Panc1 (cell line): ENCODE data around the gene PTGIS. TPM values are rescaled to one million over a fixed set of nuclear protein-coding genes. Genes with fewer than 3 reads are reported as not detected.

Experiments used
- ATAC-seq: fragments of 200-7000 bp; cut with Tn5 transposase; 2 replicates; pipeline ENCODE4 v1.9.1; 2020; ENCODE audit warnings: mild to moderate bottlenecking, moderate library complexity
- BruUV-seq: library from RNA; stranded (reverse); fragments of 400-500 nt; replicated peaks from 2 replicates; lab custom pipeline; 2021; lab: Mats Ljungman, UMichigan
- CTCF ChIA-PET: fragments of 300-600 bp; sonication (Branson Sonifier 250); formaldehyde crosslinking; loops from one replicate; lab custom pipeline; 2022; ENCODE audit warnings: antibody characterized with exemption; lab: Charles Lee
- POLR2A ChIA-PET: fragments of 300-600 bp; sonication (Branson Sonifier 250); formaldehyde crosslinking; loops from one replicate; lab custom pipeline; 2022; ENCODE audit warnings: antibody characterized with exemption; lab: Charles Lee
- DNase-seq: peaks from one replicate; pipeline ENCODE4 v3.0.0-alpha.2; 2010; ENCODE audit warnings: low read depth, low spot score
- H3K27ac ChIP-seq: 2 replicates; pipeline ENCODE4 v1.5.1; 2011; ENCODE audit warnings: mild to moderate bottlenecking, low read length, inconsistent platforms
- H3K27me3 ChIP-seq: fragments of 200-500 bp; sonication (Bioruptor generic); 2 replicates; pipeline ENCODE4 v1.6.0; 2014; ENCODE audit warnings: low read length, inconsistent platforms; ENCODE audit not compliant: control insufficient read depth, insufficient read depth
- H3K36me3 ChIP-seq: fragments of 200-500 bp; sonication (Bioruptor generic); 2 replicates; pipeline ENCODE4 v1.5.1; 2014; ENCODE audit warnings: inconsistent platforms, mild to moderate bottlenecking, low read length, moderate library complexity; ENCODE audit not compliant: control insufficient read depth, insufficient read depth
- H3K4me1 ChIP-seq: 2 replicates; pipeline ENCODE4 v1.5.1; 2011; ENCODE audit warnings: inconsistent platforms, mild to moderate bottlenecking, low read length, moderate library complexity; ENCODE audit not compliant: control insufficient read depth, insufficient read depth
- H3K4me3 ChIP-seq, 2 experiments: 2 replicates each; pipeline ENCODE4 v1.5.1; 2011 to 2012; ENCODE audit warnings: low read depth in 2 of 2, low read length in 2 of 2, mild to moderate bottlenecking in 2 of 2, inconsistent platforms in 1 of 2, moderate library complexity in 1 of 2
- H3K9me3 ChIP-seq: fragments of 200-500 bp; sonication (Bioruptor generic); 2 replicates; pipeline ENCODE4 v1.5.1; 2014; ENCODE audit warnings: low read depth, mild to moderate bottlenecking, inconsistent platforms, low read length, moderate library complexity; ENCODE audit not compliant: control insufficient read depth, insufficient read depth
- POLR2AphosphoS5 ChIP-seq: IDR thresholded peaks from 2 replicates; pipeline ENCODE4 v1.6.1; 2012; ENCODE audit warnings: mild to moderate bottlenecking, low read depth, low read length, moderate library complexity
- SIN3A ChIP-seq: IDR thresholded peaks from 2 replicates; pipeline ENCODE4 v1.6.1; 2012; ENCODE audit warnings: low read depth, mild to moderate bottlenecking, low read length, moderate library complexity, borderline replicate concordance; ENCODE audit not compliant: insufficient read depth
- TCF7L2 ChIP-seq: IDR thresholded peaks from 2 replicates; pipeline ENCODE4 v1.6.1; 2011; ENCODE audit warnings: mild to moderate bottlenecking, low read depth, low read length, inconsistent platforms
- in situ Hi-C: cut with HindIII; loops from 2 replicates; pipeline ENCODE4 v1.10.0; 2016; ENCODE audit warnings: low sequenced_read_pairs, low pct_unique_long_range_greater_than_20kb
- intact Hi-C: fragments of 100-400 bp; cut with micrococcal nuclease; formaldehyde crosslinking; loops from one replicate; pipeline ENCODE4 v1.10.0; 2022; ENCODE audit not compliant: unreplicated experiment
- total RNA-seq: library from RNA; stranded (reverse); gene quantifications from one replicate; pipeline ENCODE4 v1.2.1, GENCODE V29; 2021; ENCODE audit not compliant: unreplicated experiment
- TF ChIP-seq, protein P1 (sequence below): fragments of 450-650 bp; IDR thresholded peaks from 2 replicates; pipeline ENCODE4 v1.5.1; 2017; ENCODE audit warnings: mild to moderate bottlenecking
- TF ChIP-seq, protein P2 (sequence below), 2 experiments: IDR thresholded peaks; 2 replicates each; pipeline ENCODE4 v1.6.1; 2011 to 2012; ENCODE audit warnings: low read depth in 2 of 2, control low read depth in 1 of 2, low read length in 1 of 2, mild to moderate bottlenecking in 1 of 2, moderate library complexity in 1 of 2; ENCODE audit not compliant: insufficient read depth in 1 of 2

PTGIS gene
- total RNA-seq, 1 experiment from 2014 or later, result 4.4 TPM

DNA sequence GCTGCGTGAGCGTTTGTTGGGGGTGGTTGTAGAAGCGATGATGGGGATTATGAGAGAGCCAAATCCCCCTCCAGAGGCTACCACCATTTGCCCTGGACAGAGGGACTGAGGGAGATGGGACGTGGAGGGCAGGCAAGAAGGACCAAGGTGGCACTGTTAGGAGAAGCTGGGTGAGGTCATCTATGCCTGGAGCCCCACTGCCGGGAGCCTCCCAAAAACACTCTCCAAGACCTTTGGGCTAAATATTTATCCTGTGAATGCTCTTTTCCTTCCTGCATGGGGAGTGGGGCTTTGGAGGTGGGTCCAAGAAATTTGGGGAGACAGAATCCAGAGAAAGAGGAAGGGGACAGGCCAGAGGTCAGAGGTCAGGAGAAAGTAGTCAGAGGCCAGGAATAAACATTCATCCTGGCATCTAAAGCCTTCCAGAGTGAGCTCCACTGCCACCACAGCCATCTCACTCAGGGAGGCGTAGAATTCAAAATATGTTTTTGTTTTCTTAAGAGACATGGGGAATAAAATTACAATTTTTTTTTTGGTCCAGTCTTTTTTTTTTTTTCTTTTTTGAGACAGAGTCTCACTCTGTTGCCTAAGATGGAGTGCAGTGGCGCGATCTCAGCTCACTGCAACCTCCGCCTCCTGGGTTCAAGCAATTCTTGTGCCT lies 17.8 kb upstream of the PTGIS start:
- in situ Hi-C loops (no loop called here), intact Hi-C loops (no loop called here)
- Histone ChIP-seq H3K4me1 (peaks cover 23% of the 10 kb centered on the region), H3K27ac (peak overlapping the region; percentile 63; the same call in 1 of the 2 replicates), H3K9me3 (no peaks in the 10 kb centered on the region), H3K4me3 (no peak overlapping the region), H3K36me3 (no peaks in the 10 kb centered on the region), H3K27me3 (no peaks in the 10 kb centered on the region)
- BruUV-seq, result no TSS peak
- POLR2A ChIA-PET, result interaction anchor here (0.6 kb wide), 1 partner anchor 102 kb away, joined by 5 read pairs; no protein-coding TSS in a partner anchor
- no peak for DNase-seq
- CTCF ChIA-PET, result interaction anchor here (0.7 kb wide), 1 partner anchor 189 kb away, joined by 8 read pairs; no protein-coding TSS in a partner anchor
- ATAC-seq, result no peak
- TF ChIP-seq, protein P1, sequence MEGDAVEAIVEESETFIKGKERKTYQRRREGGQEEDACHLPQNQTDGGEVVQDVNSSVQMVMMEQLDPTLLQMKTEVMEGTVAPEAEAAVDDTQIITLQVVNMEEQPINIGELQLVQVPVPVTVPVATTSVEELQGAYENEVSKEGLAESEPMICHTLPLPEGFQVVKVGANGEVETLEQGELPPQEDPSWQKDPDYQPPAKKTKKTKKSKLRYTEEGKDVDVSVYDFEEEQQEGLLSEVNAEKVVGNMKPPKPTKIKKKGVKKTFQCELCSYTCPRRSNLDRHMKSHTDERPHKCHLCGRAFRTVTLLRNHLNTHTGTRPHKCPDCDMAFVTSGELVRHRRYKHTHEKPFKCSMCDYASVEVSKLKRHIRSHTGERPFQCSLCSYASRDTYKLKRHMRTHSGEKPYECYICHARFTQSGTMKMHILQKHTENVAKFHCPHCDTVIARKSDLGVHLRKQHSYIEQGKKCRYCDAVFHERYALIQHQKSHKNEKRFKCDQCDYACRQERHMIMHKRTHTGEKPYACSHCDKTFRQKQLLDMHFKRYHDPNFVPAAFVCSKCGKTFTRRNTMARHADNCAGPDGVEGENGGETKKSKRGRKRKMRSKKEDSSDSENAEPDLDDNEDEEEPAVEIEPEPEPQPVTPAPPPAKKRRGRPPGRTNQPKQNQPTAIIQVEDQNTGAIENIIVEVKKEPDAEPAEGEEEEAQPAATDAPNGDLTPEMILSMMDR, result no peak
- no peak for TF ChIP-seq TCF7L2
- TF ChIP-seq POLR2AphosphoS5, result no peak
- no peak for TF ChIP-seq SIN3A
- TF ChIP-seq, protein P2, sequence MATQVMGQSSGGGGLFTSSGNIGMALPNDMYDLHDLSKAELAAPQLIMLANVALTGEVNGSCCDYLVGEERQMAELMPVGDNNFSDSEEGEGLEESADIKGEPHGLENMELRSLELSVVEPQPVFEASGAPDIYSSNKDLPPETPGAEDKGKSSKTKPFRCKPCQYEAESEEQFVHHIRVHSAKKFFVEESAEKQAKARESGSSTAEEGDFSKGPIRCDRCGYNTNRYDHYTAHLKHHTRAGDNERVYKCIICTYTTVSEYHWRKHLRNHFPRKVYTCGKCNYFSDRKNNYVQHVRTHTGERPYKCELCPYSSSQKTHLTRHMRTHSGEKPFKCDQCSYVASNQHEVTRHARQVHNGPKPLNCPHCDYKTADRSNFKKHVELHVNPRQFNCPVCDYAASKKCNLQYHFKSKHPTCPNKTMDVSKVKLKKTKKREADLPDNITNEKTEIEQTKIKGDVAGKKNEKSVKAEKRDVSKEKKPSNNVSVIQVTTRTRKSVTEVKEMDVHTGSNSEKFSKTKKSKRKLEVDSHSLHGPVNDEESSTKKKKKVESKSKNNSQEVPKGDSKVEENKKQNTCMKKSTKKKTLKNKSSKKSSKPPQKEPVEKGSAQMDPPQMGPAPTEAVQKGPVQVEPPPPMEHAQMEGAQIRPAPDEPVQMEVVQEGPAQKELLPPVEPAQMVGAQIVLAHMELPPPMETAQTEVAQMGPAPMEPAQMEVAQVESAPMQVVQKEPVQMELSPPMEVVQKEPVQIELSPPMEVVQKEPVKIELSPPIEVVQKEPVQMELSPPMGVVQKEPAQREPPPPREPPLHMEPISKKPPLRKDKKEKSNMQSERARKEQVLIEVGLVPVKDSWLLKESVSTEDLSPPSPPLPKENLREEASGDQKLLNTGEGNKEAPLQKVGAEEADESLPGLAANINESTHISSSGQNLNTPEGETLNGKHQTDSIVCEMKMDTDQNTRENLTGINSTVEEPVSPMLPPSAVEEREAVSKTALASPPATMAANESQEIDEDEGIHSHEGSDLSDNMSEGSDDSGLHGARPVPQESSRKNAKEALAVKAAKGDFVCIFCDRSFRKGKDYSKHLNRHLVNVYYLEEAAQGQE (IDR thresholded peaks at IDR 0.05; ENCODE audit: insufficient read depth in 1 of 2, low read depth in 2 of 2, low read length in 1 of 2), result no peak

DNA sequence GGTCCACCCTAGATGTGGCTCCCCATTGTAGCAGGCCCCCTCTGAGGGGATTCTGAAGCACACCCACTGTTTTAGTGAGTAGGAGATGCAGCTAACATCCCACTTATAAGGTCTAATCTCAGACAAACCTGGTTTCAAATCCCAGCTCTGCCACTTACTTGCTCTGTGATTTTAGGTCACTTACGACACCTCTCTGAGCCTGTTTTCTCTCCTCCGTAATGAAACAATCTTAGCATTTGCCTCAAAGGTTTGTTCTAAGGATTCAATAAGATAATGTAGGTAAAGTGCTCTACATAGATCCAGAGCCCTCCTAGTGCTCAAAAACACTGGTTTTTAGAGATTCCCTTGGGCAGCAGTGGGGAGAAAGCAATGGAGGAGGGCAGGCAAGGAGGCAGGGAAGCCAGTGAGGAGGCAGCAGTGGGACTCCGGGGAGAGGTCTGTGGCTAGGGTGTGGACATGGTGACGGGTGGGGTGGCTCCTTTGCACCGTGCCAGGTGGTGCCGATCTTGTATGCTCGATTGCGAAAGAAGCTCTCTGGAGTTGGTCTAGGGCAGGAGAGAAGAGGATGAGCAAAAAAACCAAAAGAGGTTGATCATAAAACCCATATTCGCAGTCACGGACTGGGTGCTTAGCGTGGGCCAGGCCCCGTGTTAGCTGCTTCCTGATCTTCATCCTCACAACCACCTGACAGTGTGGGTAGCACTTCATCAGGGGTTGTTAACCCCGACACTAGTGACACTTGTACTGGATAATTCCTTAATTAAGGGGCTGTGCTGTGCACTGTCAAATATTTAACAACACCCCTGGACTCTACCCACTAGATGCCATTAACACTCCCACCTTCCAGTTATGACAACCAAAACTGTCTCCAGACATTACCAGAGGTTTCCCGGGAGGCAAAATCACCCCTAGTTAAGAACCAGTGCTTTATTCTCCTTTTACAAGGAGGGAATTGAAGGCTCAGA lies 16.8 kb upstream of the PTGIS start:
- no TSS peak for BruUV-seq
- TF ChIP-seq SIN3A (no peak), TCF7L2 (no peak), POLR2AphosphoS5 (no peak)
- TF ChIP-seq, protein P1, result no peak
- Histone ChIP-seq H3K27me3 (no peaks in the 10 kb centered on the region), H3K27ac (peak overlapping the region; percentile 74), H3K4me3 (no peak overlapping the region), H3K4me1 (peaks cover 33% of the 10 kb centered on the region), H3K36me3 (no peaks in the 10 kb centered on the region), H3K9me3 (no peaks in the 10 kb centered on the region)
- no peak for ATAC-seq
- DNase-seq, result no peak
- POLR2A ChIA-PET, result no interaction called here
- intact Hi-C loops, result no loop called here
- CTCF ChIA-PET, result interaction anchor here (1.2 kb wide), 1 partner anchor 24 kb away, joined by 6 read pairs; no protein-coding TSS in a partner anchor
- in situ Hi-C loops, result no loop called here
